IPS-18a (cell line): Measurements from ENCODE around the gene CFL2.
"Not testable (repeated sequence)": the region's sequence is repeated elsewhere in the genome, so short reads cannot be mapped to it uniquely, and the experiment has no call there.

Source experiments
- H3K27ac ChIP-seq: one replicate; pipeline ENCODE4 v1.5.1; 2013; ENCODE audit warnings: low read length
- H3K27me3 ChIP-seq: one replicate; pipeline ENCODE4 v1.6.1; 2013; ENCODE audit warnings: mild to moderate bottlenecking, low read length; ENCODE audit not compliant: control insufficient read depth, insufficient read depth
- H3K36me3 ChIP-seq: one replicate; pipeline ENCODE4 v1.6.1; 2013; ENCODE audit warnings: low read depth, low read length; ENCODE audit not compliant: control insufficient read depth
- H3K4me1 ChIP-seq: one replicate; pipeline ENCODE4 v1.6.1; 2013; ENCODE audit warnings: low read depth, low read length; ENCODE audit not compliant: control insufficient read depth
- H3K4me3 ChIP-seq: one replicate; pipeline ENCODE4 v1.5.1; 2013; ENCODE audit warnings: low read length
- H3K9ac ChIP-seq: one replicate; pipeline ENCODE4 v1.6.1; 2013; ENCODE audit warnings: mild to moderate bottlenecking, low read length, moderate library complexity
- H3K9me3 ChIP-seq: one replicate; pipeline ENCODE4 v1.6.1; 2013; ENCODE audit warnings: low read depth, low read length; ENCODE audit not compliant: control insufficient read depth

CFL2 gene

GRCh38 chr14:34710006-34710405 lies 4.4 kb downstream of the CFL2 start:
- Histone ChIP-seq H3K9me3 (no peaks in the 10 kb centered on the region), H3K27me3 (peaks cover 2% of the 10 kb centered on the region), H3K4me3 (no peak overlapping the region), H3K9ac (no peak overlapping the region), H3K36me3 (peaks cover 10% of the 10 kb centered on the region), H3K4me1 (peaks cover 7% of the 10 kb centered on the region), H3K27ac (no peak overlapping the region)

DNA sequence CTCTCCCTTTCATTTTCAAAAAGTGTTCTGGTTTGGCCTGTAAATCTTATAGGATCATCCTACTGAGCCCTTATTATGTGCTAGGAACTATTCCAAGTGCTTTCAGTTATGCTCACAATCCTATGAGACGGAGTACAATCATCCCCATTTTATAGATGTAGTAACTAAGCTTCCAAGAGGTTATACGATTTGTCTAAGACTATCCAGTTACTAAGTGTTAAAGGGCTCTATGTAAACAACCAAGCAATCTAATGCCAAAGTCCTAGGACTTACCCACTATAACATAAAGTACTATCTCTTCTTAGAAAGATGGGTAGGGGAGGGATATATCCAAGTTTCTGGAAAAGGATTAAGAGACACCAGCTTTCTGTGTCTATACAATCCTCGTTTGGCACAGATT lies 6.7 kb downstream of the CFL2 start:
- no peak overlapping the region for H3K4me3 ChIP-seq
- H3K9me3 ChIP-seq = no peaks in the 10 kb centered on the region
- no peaks in the 10 kb centered on the region for H3K4me1 ChIP-seq
- H3K9ac ChIP-seq = no peak overlapping the region
- H3K36me3 ChIP-seq = peaks cover 10% of the 10 kb centered on the region
- no peak overlapping the region for H3K27ac ChIP-seq
- no peaks in the 10 kb centered on the region for H3K27me3 ChIP-seq

DNA sequence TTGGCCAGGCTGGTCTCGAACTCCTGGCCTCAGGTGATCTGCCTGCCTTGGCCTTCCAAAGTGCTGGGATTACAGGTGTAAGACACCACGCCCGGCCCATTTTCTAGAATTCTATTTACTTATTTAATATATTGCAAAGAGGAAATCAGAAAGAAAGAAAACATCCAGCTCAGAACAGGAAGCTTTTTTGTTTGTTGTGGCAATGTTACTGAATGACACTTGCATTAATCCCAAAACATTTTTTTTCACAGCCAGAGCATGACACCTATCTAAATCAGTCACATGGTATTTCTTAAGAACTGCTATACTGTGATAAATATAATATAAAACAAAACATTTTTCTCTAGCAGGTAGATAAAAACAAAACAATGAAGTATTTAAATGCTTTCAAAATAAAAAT lies 12.6 kb downstream of the CFL2 start:
- Histone ChIP-seq H3K4me1 (no peaks in the 10 kb centered on the region), H3K9ac (no peak overlapping the region), H3K4me3 (no peak overlapping the region), H3K27me3 (no peaks in the 10 kb centered on the region), H3K9me3 (no peaks in the 10 kb centered on the region), H3K27ac (no peak overlapping the region), H3K36me3 (no peaks in the 10 kb centered on the region)

DNA sequence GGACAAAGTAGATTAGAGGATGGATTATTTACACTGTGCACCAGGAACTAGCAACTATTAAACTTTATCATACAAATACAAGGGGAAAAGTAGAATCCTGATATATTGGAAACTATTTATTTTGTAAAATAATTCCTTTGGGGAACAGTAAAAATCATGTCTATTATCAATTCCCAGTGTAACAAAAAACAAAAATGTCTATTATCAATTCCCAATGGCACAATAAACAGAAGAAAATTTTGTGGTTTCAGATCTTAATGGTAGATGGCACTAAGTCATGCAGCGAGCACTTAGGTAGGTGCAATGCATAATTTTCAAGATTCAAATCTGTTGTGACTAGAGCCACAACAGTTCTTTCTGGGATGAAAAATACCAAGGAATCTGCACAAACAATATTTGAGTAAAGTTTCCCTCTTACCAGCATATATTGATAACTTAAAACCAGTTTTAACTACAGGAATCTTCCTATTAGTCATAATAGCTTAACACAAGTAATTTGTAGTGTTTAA lies 13.7 kb downstream of the CFL2 start:
- no peak overlapping the region for H3K9ac ChIP-seq
- no peaks in the 10 kb centered on the region for H3K4me1 ChIP-seq
- no peak overlapping the region for H3K4me3 ChIP-seq
- H3K36me3 ChIP-seq = no peaks in the 10 kb centered on the region
- H3K27me3 ChIP-seq = no peaks in the 10 kb centered on the region
- no peaks in the 10 kb centered on the region for H3K9me3 ChIP-seq
- no peak overlapping the region for H3K27ac ChIP-seq

DNA sequence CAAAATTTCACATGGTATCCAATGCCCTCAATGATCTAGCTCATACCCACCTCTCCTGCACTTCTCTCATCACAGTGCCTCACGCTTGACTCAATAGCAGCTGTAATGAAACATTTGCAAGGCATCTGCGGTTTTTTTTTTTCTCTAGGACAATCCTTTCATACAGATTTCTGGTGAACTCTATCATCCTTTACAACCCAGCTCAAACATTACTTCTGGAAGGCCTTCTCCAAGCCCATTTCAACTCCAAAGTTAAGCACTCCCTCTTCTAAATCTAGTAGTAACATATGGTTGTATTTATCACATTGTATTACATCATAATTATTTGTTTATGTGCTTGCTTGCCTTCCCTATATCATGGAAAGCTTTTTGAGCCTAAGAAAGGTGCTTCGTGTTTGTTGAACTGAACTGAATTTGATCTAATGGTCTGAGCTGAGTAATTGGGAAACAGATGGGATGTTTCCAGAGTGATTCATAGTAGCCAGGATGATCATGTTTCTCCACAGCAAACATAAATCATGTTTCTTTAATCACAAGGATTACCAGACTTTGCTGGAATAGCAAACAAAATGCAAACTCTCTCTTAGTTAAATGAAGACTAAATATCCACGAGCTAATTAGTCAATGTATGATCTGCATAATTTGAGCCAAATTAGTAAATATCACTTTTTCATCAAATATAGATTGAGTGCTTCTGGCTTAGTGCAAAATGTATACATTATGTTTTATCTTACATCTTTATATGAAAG lies 14.3 kb downstream of the CFL2 start:
- Histone ChIP-seq H3K4me1 (no peaks in the 10 kb centered on the region), H3K27ac (no peak overlapping the region), H3K4me3 (no peak overlapping the region)

DNA sequence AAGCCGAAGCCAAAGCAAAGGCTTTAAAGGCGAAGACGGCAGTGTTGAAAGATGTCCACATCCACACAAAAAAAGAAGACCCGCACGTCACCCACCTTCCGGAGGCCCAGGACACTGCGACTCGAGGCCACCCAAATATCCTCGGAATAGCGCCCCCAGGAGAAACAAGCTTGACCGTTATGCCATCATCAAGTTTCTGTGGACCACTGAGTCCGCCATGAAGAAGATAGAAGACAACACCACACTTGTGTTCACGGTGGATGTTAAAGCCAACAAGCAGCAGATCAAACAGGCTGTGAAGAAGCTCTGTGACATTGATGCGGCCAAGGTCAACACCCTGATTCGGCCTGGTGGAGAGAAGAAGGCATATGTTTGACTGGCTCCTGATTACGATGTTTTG lies 20.2 kb downstream of the CFL2 start:
- not testable (repeated sequence) for H3K9ac ChIP-seq, H3K9me3 ChIP-seq, H3K4me1 ChIP-seq, H3K27me3 ChIP-seq, H3K4me3 ChIP-seq, H3K27ac ChIP-seq, H3K36me3 ChIP-seq

More for the DNA sequence above, 14.3 kb downstream of the CFL2 start:
- H3K9me3 ChIP-seq = no peaks in the 10 kb centered on the region
- H3K27me3 ChIP-seq = no peaks in the 10 kb centered on the region
- H3K36me3 ChIP-seq = no peaks in the 10 kb centered on the region
- H3K9ac ChIP-seq = no peak overlapping the region

DNA sequence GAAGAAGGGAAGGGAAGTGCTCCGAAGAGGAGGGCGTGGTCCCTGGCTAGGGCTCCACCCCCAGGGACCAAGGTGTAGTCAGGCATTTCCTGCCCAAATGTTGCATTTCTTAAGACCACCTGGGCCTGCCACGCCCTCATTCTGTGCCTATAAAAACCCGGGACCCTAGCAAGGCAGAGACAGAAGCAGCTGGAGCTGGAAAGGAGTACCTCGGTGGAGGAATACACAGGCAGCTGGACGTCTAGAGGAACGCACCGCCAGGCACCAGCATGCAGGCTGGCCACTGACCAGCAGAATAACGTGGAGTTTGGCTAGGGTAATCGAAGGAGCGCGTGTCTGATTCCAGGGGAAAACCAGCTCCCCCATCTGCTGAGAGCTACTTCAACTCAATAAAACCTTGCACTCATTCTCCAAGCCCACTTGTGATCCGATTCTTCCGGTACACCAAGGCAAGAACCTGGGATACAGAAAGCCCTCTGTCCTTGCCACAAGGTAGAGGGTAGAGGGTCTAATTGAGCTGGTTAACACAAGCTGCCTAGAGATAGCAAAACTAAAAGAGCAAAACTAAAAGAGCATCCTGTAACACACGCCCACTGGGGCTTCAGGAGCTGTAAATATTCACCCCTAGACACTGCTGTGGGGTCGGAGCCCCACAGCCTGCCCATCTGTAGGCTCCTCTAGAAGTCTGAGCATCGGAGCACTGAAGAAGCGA lies 21.0 kb downstream of the CFL2 start:
- no peaks in the 10 kb centered on the region for H3K36me3 ChIP-seq
- H3K4me1 ChIP-seq = peaks cover 13% of the 10 kb centered on the region
- H3K27ac ChIP-seq = no peak overlapping the region
- no peaks in the 10 kb centered on the region for H3K9me3 ChIP-seq
- H3K4me3 ChIP-seq = peak overlapping the region; percentile 35
- H3K9ac ChIP-seq = no peak overlapping the region
- no peaks in the 10 kb centered on the region for H3K27me3 ChIP-seq

- peak overlapping the region; percentile 35 for H3K4me3 ChIP-seq
- no peak overlapping the region for H3K27ac ChIP-seq
- H3K9me3 ChIP-seq = no peaks in the 10 kb centered on the region
- H3K4me1 ChIP-seq = peaks cover 15% of the 10 kb centered on the region
- no peak overlapping the region for H3K9ac ChIP-seq
- H3K27me3 ChIP-seq = no peaks in the 10 kb centered on the region
- no peaks in the 10 kb centered on the region for H3K36me3 ChIP-seq
Measured at GRCh38 chr14:34692898-34693227, 21.5 kb downstream of the CFL2 start.

DNA sequence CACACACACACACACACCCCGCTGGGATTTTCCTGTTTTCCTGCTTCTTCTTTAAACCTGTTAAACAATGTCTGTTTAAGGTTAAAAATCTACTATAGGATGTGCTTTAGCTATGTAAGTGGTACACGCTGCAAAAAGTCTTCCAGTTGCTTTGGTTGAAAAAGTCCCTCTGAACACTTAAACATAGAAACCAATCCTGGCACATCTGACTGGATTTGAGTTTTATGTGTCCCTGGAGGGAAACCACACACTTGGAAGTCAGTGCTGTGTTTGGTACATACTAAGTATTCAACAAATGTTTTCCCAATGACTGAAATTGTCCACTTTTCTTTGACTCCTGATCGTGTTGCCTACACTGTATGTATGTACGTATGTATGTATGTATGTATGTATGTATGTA lies 22.0 kb downstream of the CFL2 start:
- Histone ChIP-seq H3K4me3 (no peak overlapping the region), H3K4me1 (peaks cover 15% of the 10 kb centered on the region), H3K36me3 (no peaks in the 10 kb centered on the region), H3K27me3 (no peaks in the 10 kb centered on the region), H3K9me3 (no peaks in the 10 kb centered on the region), H3K9ac (no peak overlapping the region), H3K27ac (no peak overlapping the region)

DNA sequence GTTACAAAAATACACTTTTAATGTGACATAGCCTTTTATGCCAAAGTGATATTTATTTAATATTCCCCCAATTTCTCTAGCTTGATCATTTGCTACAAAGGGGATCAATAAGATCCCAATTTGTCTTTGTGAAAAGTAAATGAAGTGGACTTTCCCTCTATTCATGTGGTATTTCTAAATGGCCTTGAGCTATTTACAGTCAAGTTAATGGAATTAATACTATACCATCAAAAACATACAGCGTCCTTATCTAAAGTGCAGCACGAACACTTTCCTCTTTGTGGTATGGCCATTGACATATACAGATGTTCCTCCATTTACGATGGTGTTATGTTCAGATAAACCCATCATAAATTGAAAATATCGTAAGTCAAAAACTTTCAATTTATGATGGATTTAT lies 23.2 kb downstream of the CFL2 start:
- Histone ChIP-seq H3K4me1 (peaks cover 15% of the 10 kb centered on the region), H3K36me3 (no peaks in the 10 kb centered on the region), H3K9me3 (no peaks in the 10 kb centered on the region), H3K9ac (no peak overlapping the region), H3K27ac (no peak overlapping the region), H3K27me3 (no peaks in the 10 kb centered on the region), H3K4me3 (no peak overlapping the region)

GRCh38 chr14:34688470-34689206 lies 25.8 kb downstream of the CFL2 start:
- Histone ChIP-seq H3K36me3 (no peaks in the 10 kb centered on the region), H3K9ac (no peak overlapping the region), H3K4me3 (no peak overlapping the region), H3K27me3 (no peaks in the 10 kb centered on the region), H3K4me1 (peaks cover 13% of the 10 kb centered on the region), H3K9me3 (no peaks in the 10 kb centered on the region), H3K27ac (no peak overlapping the region)
